HG02840 (cell line): ENCODE results near the gene RASL10B.

ENCODE experiments used
- ATAC-seq: cut with Tn5 transposase; IDR thresholded peaks from one replicate; pipeline ENCODE4 v1.9.1; 2021; ENCODE audit warnings: mild to moderate bottlenecking, moderate library complexity, moderate number of reproducible peaks; ENCODE audit not compliant: unreplicated experiment, low FRiP score

RASL10B gene

GRCh38 chr17:35716897-35717465 is 14.5 kb upstream of the RASL10B start:
- no peak for ATAC-seq

GRCh38 chr17:35717475-35717874 is 14.0 kb upstream of the RASL10B start:
- no peak for ATAC-seq

GRCh38 chr17:35723735-35724134 is 7.7 kb upstream of the RASL10B start:
- no peak for ATAC-seq

GRCh38 chr17:35725058-35725457 is 6.4 kb upstream of the RASL10B start:
- ATAC-seq: no peak

- no peak for ATAC-seq
Observed at GRCh38 chr17:35725802-35726126, 5.7 kb upstream of the RASL10B start.

GRCh38 chr17:35726127-35726952 is 5.1 kb upstream of the RASL10B start:
- ATAC-seq: no peak

GRCh38 chr17:35726953-35727460 is 4.4 kb upstream of the RASL10B start:
- ATAC-seq: no peak

GRCh38 chr17:35727635-35728034 is 3.8 kb upstream of the RASL10B start:
- no peak for ATAC-seq

- no peak for ATAC-seq
Observed at GRCh38 chr17:35728551-35728950, 2.9 kb upstream of the RASL10B start.

GRCh38 chr17:35729405-35729833 is 2.0 kb upstream of the RASL10B start:
- no peak for ATAC-seq

GRCh38 chr17:35730400-35731005 is 936 bp upstream of the RASL10B start:
- no peak for ATAC-seq

- no peak for ATAC-seq
Observed at GRCh38 chr17:35731917-35732805, 722 bp downstream of the RASL10B start.

- no peak for ATAC-seq
Observed at GRCh38 chr17:35732806-35733136, 1.3 kb downstream of the RASL10B start.

- no peak for ATAC-seq
Observed at GRCh38 chr17:35733366-35733765, 1.9 kb downstream of the RASL10B start.

GRCh38 chr17:35734396-35734795 is 3.0 kb downstream of the RASL10B start:
- ATAC-seq: no peak

- no peak for ATAC-seq
Observed at GRCh38 chr17:35735036-35735805, 3.8 kb downstream of the RASL10B start.

- no peak for ATAC-seq
Observed at GRCh38 chr17:35736236-35736635, 4.8 kb downstream of the RASL10B start.

- ATAC-seq: no peak
Observed at GRCh38 chr17:35738519-35739133, 7.2 kb downstream of the RASL10B start.

- ATAC-seq: no peak
Observed at GRCh38 chr17:35740216-35740615, 8.8 kb downstream of the RASL10B start.
